GM19238 (cell line): Measurements from ENCODE around the gene CRACDL.

Experiments
- DNase-seq: peaks from one replicate; pipeline ENCODE4 v3.0.0; 2011; ENCODE audit warnings: low spot score; ENCODE audit not compliant: insufficient read length

The CRACDL gene

DNA sequence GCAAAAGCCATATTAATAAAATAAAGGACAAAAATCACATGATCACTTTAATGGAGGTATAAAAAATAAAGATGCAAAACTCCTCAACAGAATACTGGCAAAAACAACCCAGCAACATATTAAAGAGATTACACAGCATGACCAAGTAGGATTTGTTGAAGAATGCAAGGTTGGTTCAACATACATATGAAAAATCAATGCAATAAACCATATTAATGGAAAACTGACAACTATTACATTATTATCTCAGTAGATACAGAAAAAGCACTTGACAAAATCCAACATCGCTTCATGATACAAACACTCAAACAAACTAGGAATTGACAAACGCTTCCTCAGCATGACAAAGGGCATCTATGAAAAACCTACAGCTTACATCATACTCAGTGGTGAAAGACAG, 76.7 kb downstream of the CRACDL start:
- no peak for DNase-seq

DNA sequence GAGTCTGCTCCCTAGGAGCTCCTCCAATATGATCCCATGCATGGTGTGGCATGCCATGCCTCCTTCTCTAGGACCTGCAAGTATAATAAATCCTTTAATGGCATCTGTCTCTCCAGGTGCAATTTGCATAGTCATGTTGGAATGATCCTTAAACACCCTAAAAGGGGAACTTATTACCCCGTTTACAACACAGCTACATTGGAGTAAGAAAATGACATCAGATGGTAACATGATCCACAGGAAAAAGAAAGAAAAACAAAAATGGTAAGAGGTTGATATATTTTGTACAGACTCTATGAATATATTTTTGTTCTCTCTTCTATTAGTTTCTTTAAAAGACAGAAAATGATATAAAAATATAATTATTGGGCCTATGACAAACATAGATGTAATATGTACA, 79.0 kb downstream of the CRACDL start:
- no peak for DNase-seq

DNA sequence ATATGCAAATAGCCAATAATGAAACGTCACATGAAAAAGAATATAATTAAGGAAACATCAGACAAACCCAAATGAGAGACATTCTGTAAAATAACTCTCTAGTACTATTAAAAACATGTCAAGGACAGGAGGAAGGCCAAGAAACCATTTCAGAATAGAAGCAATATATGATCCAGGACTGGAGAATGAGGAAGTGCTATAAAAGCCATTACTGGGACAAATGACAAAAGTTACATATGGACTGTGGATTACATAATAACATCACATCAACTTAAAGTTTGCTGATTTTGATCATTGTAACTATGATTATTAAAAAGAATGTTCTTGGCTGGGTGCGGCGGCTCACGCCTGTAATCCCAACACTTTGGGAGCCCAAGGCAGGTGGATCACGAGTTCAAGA, 81.3 kb downstream of the CRACDL start:
- DNase-seq, result no peak

DNA sequence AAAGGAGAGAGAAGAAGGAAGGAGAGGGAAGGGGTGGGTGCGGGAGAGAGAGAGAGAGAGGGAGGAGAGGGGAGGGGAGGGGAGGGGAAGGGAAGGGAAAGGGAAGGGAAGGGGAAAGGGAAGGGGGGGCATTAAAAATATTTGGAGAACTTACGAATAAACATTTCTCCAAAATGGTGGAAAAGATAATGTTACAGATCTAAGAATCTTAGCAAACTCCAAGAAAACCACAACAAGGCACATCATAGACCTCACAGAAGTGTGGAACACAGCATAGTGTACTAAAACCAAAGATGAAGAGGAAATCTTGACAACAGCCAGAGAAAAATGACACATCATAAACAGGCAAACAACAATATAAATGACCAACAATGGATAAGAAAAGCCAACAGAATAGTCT, 83.1 kb downstream of the CRACDL start:
- no peak for DNase-seq

DNA sequence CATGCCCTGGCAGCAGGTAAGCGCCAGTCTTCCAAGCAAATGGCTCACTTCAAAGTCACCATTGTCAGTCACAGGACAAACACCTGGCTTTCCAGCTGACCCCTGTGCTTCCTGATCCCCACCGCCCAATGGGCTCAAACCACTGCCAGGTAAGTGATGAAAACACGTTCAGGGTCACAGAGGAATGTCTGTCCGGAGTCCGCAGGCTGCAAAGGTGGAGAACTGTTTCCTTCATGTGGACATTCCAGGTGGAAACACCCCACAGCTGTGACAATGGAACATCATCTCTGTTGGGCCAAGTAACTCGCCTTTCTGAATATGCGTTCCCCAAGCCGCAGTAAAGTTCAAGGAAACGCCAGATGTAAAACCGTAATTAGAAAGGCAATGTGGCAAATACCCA, 86.0 kb downstream of the CRACDL start:
- no peak for DNase-seq

DNA sequence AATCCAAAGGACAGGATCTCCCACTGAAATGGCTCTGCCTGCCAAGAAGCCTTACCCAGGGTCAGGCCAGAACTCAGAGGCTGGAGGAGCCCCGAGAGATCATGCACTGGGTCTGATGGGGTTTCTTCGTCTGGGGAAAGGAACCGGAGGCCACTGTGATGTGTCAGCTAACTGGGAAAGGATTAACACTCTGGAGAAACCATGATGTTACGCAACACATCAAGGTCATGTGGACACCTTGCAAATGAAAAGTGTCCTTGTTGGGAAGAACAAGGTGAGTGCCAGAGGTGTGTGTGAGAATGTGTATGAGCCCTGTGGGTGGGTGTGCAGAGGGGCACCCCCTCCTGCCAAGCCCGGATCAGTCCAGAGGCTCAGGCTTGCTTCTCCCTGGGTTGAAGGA, 86.9 kb downstream of the CRACDL start:
- DNase-seq, result no peak

DNA sequence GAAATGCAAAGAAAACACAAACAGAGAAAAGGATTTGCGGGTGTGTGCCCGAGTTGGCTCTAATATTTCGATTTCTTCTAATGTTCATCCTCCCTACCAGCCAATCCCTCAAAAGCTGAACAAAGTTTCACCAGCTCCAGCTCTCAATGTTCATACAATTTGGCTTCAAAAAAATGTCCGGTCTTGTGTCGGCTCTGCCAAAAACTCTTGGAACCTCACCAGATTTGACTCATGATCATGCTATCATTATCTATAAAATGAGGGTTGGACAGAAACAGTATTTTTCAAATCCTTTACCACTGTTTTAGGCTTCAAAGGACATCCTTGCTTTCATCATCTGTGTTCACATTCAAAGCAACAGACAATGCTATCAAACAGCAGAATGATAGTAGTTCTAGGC, 88.2 kb downstream of the CRACDL start:
- DNase-seq, result no peak

DNA sequence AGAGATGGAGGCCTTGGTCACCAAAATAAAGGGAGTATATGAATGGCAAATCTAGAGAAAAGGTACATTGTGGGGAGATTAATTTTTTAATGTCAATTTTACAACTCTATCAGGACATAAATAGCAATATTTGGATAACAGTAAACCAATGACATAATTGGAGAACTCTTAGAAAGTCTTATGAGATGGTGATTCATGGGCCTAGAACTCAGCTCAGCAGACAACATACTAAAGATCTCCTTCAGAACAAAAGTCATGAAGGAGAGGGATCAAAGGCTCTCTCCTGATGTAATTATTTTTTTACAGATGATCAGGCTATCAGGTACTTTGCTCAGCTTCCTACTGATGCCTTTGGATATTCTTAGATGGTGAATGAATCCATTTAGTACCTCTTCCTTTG, 90.0 kb downstream of the CRACDL start:
- DNase-seq, result no peak

DNA sequence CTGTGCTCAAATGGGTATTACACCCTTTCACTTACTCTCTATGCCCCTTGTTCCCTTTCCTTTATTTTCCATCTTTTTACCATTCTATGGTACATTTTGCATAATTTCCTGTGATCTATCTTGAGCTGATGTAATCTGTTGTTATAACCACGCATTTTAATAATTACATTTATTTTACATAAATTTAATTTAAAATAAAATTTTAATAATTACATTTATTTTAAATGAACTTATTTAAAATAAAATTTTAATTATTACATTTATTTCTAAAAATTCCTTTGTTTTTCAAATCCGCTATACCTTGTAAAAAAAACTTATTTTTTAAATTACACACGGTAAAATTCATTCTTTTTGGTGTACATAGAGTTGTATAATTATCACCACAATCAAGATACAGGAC, 93.9 kb downstream of the CRACDL start:
- DNase-seq, result no peak

DNA sequence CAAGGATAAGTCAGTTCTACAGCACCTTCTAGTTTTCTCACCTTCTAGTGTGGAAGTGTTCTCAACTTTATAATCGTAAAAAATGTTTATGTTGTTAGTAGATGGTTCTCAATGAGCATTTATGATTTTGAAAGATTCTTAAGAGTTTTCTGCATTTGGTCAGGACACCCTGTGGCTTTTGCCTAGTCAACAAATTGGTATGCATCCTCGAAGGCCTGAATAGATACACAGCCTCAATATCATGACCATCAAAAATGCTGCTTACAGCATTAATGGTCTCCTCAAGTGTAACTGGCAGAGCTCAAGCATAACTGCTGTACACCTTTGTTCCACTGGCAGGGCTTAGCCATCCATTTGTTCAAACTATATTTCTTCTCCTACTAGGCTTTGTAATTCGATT, 96.7 kb downstream of the CRACDL start:
- DNase-seq, result no peak

DNA sequence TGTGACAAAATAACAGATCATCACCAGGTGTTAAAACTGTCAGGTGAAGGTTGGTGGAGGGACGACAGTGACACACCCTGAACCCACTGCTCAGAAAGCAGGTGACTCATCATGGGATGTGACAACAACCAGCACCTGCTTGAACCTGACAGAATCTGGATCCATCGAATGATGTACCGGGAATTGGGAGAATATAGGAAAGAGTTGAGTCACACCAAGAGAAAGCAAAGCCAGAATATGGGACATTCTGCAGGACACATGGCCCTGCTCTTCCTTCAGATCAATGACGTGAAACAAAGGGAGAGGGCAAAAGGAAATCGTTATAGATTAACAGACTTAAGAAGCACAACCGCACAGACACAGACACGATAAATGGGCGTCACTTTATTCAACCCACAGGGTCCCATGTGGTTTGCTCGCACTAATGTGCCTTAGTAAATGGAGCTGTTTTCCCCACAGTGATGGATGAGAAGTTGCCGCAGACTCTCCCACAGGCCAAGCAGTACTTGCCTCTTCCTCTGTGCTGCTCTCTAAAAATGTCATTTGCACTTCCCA, 100.1 kb downstream of the CRACDL start:
- no peak for DNase-seq

DNA sequence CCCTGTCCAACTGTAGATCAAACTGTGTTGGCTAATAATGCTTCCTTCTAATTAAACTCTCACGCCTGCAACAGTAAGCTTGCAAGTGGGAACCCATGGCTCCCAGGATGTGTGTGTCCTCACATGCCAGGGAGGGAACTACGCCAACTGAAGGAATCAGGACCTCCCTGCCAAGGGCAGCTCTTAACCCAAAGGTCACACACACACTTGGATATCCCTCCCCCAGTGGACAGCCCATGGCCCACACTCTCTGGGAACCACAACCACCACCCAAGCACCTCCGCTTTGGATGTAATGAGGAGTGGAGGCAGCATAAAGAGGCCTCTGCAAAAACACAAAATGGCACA, 102.1 kb downstream of the CRACDL start:
- DNase-seq, result no peak

DNA sequence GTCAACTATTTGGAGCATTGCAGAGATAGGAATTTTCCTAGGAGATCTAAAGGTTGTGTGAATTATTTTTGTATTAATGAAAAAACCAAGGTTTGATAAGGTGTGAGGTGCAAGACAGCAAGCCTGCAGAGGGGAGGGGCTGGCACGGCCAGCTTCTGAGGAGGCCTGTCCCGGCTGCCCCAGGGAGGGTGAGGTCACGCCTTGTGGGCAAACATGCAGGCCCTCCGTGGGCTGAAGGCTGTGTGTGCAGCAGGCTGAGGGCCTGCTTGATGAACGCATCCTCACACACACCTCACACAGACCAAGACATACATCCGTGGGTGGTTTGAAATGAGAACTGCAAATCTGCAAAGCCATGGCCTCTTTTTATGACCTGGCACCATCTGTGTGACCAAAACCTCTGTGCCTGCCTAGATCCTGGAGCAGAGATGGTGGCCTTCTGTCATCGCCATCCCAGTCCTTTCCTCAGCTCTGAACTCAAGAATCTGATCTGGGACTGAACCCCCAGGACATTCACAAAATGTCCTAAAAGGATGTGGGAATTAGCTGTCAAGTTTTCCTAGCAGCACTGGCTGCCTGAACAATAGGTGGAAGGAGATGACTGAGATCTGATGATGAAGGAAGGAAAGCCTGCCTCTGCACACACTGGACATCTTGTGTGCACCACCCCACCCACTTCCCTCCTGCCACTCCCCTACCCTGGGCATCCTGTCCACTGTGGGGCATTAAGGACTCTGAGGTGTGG, 102.7 kb downstream of the CRACDL start:
- no peak for DNase-seq

DNA sequence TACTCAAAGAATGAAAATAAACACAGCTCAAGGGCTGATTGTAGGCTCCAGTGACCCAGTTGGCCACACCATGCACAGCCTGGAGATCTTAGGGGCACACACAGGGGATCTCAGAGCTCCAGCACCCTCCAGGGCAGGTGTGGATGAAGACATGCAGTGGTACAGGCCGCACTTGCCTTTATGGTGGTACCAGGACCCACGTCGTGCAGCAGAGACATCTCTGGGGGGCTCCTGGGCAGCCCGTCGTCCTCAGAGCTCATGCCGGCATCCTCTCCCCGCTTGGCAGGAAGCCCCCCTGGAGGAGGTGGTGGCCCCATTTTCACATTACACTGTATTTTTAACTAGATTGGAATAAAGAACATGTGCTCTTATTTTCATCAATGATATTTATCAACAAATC, 103.9 kb downstream of the CRACDL start:
- no peak for DNase-seq

DNA sequence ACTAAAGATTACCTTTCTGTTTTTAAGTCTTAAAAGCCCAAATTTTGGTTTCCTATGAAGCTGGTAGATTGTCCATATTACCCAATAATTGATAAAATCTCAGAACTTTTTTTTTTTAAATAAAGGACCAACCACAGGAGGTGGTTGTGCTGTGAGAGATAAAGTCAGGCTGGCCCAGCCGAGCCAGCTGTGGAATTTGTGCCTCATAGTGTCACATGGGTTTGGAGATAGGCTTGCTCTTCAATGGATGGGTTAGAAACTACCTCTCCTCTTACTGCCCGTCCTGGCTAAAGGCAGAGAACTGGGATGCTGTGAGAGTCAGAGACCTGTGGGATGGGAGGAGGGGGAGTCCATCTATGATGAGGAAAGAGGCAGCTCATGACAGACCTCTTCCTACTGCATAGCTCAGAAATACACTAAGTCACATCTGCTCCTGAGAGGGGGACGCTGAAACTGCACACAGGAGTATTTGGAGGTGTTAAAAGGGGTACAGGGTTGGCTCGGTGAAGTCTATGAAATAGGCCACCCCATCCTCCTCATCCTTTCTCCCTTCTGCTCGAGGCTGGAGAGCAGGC, 105.4 kb downstream of the CRACDL start:
- no peak for DNase-seq

DNA sequence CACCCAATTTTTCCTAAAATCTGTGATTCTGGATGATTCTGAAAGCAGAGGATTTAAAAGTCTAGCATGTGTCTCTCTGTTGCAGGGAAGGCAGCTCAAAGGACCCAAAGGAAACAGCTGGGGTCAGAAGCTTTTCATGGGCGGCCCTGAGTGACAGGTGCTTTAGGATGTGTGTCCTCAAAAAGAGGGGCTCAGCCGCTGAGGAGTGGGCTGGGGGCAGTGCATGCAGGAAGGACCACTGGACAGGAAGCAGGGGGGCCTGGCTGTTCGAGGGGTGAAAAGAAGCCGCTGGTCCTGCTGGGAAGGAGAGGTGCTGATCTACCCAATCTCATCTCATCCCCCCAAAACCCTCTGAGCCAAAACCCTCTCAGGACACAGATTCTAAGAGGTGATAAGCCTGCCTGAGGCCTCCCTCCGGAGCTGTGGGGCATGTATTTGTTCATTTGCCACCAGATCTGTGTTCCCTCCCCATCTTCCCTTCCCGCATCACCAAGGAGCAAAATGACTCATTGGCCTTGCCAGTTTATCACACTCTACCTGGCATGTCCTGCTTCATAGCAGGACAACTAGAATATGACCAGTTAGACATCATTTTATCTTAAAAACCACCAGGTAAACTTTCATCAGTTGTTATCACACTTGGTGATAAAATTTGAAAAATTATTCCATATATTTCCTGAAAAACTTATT, 106.3 kb downstream of the CRACDL start:
- DNase-seq, result no peak

DNA sequence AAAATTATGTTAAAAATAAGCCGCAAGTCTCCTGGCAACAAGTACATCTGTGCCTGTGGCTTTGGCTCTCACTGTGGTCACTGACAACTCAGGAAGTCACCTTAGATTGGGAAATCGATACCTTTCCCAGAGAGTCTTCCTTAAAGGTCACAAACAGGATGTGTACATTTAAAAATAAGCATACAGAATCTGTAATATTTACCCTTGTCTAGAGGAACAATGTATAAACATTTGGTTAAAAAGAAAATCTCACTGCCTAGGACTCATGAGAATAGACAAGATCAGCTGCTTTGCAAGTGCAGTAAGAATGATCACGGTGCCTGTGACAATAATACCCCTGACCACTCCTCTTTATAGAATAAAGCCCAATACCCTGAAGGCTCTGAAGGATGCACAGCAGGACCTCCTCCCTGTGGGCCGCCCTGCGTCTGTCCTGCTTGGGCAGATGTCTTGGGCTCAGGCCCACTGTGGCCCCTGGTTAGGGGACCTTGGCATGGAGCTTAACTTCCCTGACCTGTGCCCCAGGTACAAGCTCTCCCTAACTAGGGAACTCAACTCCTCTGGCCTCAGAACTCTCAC, 107.1 kb downstream of the CRACDL start:
- no peak for DNase-seq

DNA sequence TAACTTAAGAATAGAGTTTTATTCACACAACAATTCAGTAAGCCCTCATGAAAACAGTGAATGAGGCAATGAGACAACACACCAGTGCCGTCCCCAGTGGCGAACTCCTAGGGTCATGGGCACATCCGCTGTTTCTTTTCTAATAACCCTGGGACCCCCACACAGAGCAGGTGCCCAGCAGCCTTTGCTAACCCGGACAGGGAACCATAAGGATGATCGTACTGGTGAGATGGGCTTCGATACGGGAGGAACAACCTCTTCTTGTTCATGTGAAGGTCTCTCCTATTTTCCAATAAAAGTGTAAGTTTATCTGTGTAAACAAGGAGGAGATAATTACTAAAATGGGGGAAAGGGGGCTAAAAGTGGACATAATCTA, 107.7 kb downstream of the CRACDL start:
- no peak for DNase-seq

DNA sequence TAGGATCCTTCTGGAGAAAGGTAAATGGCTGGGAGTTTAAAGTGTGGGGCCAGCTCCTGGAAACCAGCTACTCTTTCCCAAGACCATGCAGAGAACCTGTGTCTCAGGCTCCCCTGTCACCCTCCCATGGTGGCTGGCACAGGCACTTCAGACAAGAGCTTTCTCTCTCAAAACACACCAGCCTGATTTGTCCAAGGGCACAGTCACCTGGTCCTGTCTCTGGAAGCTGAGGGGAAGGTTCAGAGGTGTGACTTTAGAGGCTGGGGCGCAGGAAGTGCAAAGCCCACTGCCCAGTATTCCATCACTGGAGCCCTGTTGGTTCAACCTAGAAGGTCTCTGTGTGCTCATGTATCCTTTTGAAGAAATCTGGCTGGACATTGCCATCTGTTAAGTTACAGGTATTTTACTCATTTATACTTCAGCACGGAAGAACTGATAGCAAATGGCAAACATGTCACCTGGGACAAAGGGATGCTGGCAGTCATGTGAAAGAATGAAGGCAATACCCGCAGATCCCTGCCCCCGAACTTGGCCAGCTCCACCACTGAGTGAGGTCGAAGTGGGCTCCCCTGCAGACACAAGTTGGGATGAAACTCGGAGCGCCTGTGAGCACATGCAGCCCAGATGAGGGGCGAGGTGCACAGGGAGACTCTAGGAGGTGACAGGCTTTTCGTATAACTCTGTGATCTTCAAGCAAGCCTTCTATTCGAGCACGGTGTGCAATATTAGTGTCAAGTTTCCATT, 108.2 kb downstream of the CRACDL start:
- no peak for DNase-seq

DNA sequence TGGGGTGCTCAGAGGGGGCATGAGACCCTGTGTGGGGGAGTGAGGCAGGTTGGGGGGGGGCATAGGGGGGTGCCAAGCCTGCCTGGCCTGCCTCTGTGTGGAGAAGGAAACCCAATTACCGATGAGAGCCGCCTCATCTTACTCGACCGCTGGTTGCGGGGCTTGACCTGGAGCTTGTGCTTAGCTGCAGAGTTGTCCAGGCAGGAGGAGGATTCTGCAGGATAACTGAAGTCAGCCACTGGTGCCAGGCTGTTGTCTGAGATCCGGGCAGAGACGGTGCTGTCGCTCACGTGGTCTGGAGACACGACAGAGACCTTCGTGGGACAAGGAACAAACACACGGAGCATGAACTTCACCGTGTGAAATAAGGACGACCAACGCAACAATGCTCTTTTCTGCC, 109.2 kb downstream of the CRACDL start:
- no peak for DNase-seq

DNA sequence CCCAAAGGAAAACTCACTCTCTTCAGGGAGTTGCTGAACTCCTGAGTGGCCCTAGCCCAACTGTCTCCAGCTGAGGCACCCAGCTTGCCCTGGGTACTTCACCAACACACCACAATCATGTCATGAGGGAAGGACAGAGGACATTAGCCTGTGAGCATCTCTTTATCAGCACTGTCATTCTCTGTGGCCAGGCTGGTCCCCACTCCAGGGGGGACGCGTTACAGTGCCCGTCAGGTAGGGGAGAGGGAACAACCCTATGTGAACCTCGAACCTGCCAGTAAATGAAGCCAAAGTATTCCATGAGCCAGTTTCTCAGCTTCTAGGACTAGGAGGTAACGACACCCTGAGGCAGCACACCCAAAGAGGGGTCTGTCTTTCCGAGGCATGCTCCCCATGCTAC, 110.2 kb downstream of the CRACDL start:
- DNase-seq, result no peak

DNA sequence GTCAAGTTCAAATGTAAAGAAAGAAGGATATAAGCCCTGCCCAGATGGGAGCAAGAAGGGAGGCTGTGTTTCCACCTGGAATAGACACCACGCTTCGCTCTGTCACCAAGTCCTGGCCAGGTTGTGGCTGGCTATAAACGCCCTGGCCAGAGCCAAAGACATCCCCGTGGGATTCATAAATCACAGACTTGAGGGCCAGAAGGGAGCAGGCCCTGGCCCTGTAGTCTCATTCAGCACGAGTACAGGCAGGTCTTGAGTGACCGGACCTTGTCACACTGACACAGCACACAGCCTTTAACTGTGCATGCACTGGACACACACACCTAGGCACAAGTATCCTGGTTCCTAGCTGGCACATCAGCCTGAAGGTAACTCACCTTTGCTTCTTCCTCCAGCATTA, 110.6 kb downstream of the CRACDL start:
- no peak for DNase-seq
